Liver (tissue), 10 donors: ENCODE measurements around the gene UBE2E2. TPM values are rescaled to one million over a fixed set of nuclear protein-coding genes. Genes with fewer than 3 reads are reported as not detected.

Experiments
- DNase-seq: peaks from one replicate; pipeline ENCODE4 v3.0.0-alpha.2; 2017; ENCODE audit warnings: low spot score
- H3K27ac ChIP-seq, 2 donors: one replicate each; pipeline ENCODE4 v1.7.0; 2013; ENCODE audit warnings: inconsistent platforms in 2 of 2, low read length in 2 of 2, control low read depth in 1 of 2, low read depth in 1 of 2, mild to moderate bottlenecking in 1 of 2
- H3K27me3 ChIP-seq, 4 donors: one replicate each; pipeline versions ENCODE4 v1.6.1 to v1.7.0; 2013; ENCODE audit warnings: low read length in 3 of 4, inconsistent platforms in 1 of 4, mild to moderate bottlenecking in 1 of 4, moderate library complexity in 1 of 4; ENCODE audit not compliant: control insufficient read depth in 4 of 4, insufficient read depth in 4 of 4
- H3K36me3 ChIP-seq, 4 donors: one replicate each; pipeline versions ENCODE4 v1.6.1 to v1.7.0; 2013; ENCODE audit warnings: low read length in 3 of 4, mild to moderate bottlenecking in 3 of 4, low read depth in 1 of 4, moderate library complexity in 1 of 4; ENCODE audit not compliant: control insufficient read depth in 4 of 4, insufficient read depth in 3 of 4
- H3K4me1 ChIP-seq, 4 donors: one replicate each; pipeline versions ENCODE4 v1.6.1 to v1.7.0; 2013; ENCODE audit warnings: low read length in 3 of 4, mild to moderate bottlenecking in 3 of 4, moderate library complexity in 1 of 4; ENCODE audit not compliant: control insufficient read depth in 4 of 4, insufficient read depth in 4 of 4
- H3K4me3 ChIP-seq, 3 donors: one replicate each; pipeline versions ENCODE4 v1.6.1 to v1.7.0; 2013; ENCODE audit warnings: low read length in 3 of 3, control low read depth in 1 of 3, low read depth in 1 of 3, mild to moderate bottlenecking in 1 of 3
- H3K9ac ChIP-seq, 2 donors: one replicate each; pipeline ENCODE4 v1.7.0; 2013; ENCODE audit warnings: low read length in 2 of 2, mild to moderate bottlenecking in 2 of 2, moderate library complexity in 2 of 2, control low read depth in 1 of 2, low read depth in 1 of 2
- H3K9me3 ChIP-seq, 4 donors: one replicate each; pipeline versions ENCODE4 v1.6.1 to v1.7.0; 2013; ENCODE audit warnings: low read length in 3 of 4; ENCODE audit not compliant: control insufficient read depth in 4 of 4
- ATF3 ChIP-seq: IDR thresholded peaks from 2 replicates; pipeline ENCODE4 v1.6.1; 2016; ENCODE audit warnings: antibody characterized with exemption
- EGR1 ChIP-seq, 2 donors: IDR thresholded peaks; 2 replicates each; pipeline ENCODE4 v1.6.1; 2016 to 2018; ENCODE audit warnings: antibody characterized with exemption in 2 of 2, low read depth in 2 of 2
- FOXA1 ChIP-seq: IDR thresholded peaks from 2 replicates; pipeline ENCODE4 v1.6.1; 2016; ENCODE audit warnings: antibody characterized with exemption
- FOXA2 ChIP-seq: IDR thresholded peaks from 2 replicates; pipeline ENCODE4 v1.6.1; 2016; ENCODE audit warnings: antibody characterized with exemption
- GABPA ChIP-seq, 2 donors: IDR thresholded peaks in 1 of 2; conservative IDR thresholded peaks in 1 of 2; 2 replicates each; pipeline ENCODE4 v1.6.1; 2016; ENCODE audit warnings: antibody characterized with exemption in 2 of 2, mild to moderate bottlenecking in 1 of 2, moderate library complexity in 1 of 2
- NR2F2 ChIP-seq: IDR thresholded peaks from 2 replicates; pipeline ENCODE4 v1.6.1; 2016; ENCODE audit warnings: antibody characterized with exemption
- RXRA ChIP-seq, 2 donors: IDR thresholded peaks; 2 replicates each; pipeline ENCODE4 v1.6.1; 2017 to 2018; ENCODE audit warnings: antibody characterized with exemption in 2 of 2, mild to moderate bottlenecking in 1 of 2
- SP1 ChIP-seq: IDR thresholded peaks from 2 replicates; pipeline ENCODE4 v1.6.1; 2018; ENCODE audit warnings: antibody characterized with exemption, mild to moderate bottlenecking
- TAF1 ChIP-seq: conservative IDR thresholded peaks from 2 replicates; pipeline ENCODE4 v1.6.1; 2016; ENCODE audit warnings: antibody characterized with exemption, mild to moderate bottlenecking
- YY1 ChIP-seq: IDR thresholded peaks from 2 replicates; pipeline ENCODE4 v1.6.1; 2016; ENCODE audit warnings: antibody characterized with exemption, mild to moderate bottlenecking
- WGBS: extraction: QIAGEN DNeasy Blood & Tissue Kit; methylation state at CpG from one replicate; pipeline ENCODE4 v1.1.7; 2013; 5-methylcytosine and 5-hydroxymethylcytosine counted together
- polyA plus RNA-seq, 2 donors: library from polyadenylated mRNA; stranded (reverse) in 1 of 2; unstranded in 1 of 2; fragments of 200-250 nt in 1 of 2; fragments of >200 nt in 1 of 2; fragmentation: Nextera tagmentation in 1 of 2; extraction: Ambion mirVana in 1 of 2; gene quantifications; one replicate each; pipeline versions ENCODE4 v1.2.1 to v1.2.3, GENCODE V29; 2013 to 2015
- small RNA-seq: library from RNA; depleted of rRNA; stranded (forward); fragments of <200 nt; gene quantifications from one replicate; pipeline ENCODE3, GENCODE V24; 2014
- total RNA-seq, 2 donors: library from RNA; depleted of rRNA; stranded (reverse); fragments of >200 nt; gene quantifications; one replicate each; pipeline ENCODE4 v1.2.3, GENCODE V29; 2014
- TF ChIP-seq, protein P1 (sequence below): IDR thresholded peaks from 2 replicates; pipeline ENCODE4 v1.6.1; 2016; ENCODE audit warnings: antibody characterized with exemption
- TF ChIP-seq, protein P2 (sequence below): fragments of 150-350 bp; IDR thresholded peaks from 2 replicates; pipeline ENCODE4 v1.5.1; 2017; ENCODE audit warnings: improper control_type of control experiment, low read depth, low read length; ENCODE audit not compliant: missing input control
- donor health status: healthy.
- donor health status: healthy.
- donor health status: healthy.
- donor health status: healthy.
- donor health status: healthy.

UBE2E2 gene
- total and polyA plus RNA-seq, 4 donors: 9.0 to 27.8 (median 16.8) TPM

DNA sequence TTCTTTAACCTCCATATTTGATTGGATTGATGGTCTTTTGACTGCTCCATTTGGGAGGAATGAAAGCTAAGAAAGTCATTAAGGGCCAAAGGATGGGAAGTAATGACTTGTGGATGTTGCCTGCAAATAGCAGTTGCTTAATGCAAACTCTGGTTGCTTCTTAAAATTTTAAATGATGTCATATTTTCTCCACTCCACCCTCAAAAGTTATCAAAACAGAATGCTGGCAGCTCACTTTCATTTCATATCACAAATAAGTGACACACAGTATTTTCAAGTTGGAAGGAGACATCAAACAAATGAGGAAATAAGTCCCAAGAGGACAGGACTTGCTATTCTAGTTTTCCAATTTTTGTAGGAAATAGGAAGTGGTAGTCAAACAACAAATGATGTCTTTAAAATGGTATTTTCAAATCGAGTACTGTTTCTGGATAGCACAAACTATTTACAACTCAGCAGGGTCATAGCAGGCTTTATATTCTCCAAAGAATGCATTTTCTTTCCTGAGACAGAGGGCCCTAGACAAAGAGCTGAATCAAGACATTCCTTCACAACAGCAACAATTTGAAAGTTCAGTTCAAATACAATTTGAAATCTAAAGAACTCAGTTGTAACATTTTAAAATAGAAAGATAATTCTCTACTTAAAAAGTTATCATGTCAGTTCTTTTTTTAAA is 437.5 kb downstream of the UBE2E2 start:
- no peak for DNase-seq
- H3K4me1 ChIP-seq: no peaks in the 10 kb centered on the region
- H3K36me3 ChIP-seq: no peaks in the 10 kb centered on the region
- no peak overlapping the region for H3K27ac ChIP-seq
- TF ChIP-seq EGR1 (IDR thresholded peaks at IDR 0.05; ENCODE audit: low read depth in 2 of 2) (no peak), ATF3 (no peak), GABPA (IDR thresholded peaks at IDR 0.05 in 1 of 2, conservative IDR thresholded peaks at IDR 0.05 in 1 of 2) (no peak), FOXA1 (no peak), SP1 (no peak), YY1 (no peak), RXRA (IDR thresholded peaks at IDR 0.05) (no peak), NR2F2 (no peak), TAF1 (no peak), FOXA2 (no peak)
- TF ChIP-seq, protein P1, sequence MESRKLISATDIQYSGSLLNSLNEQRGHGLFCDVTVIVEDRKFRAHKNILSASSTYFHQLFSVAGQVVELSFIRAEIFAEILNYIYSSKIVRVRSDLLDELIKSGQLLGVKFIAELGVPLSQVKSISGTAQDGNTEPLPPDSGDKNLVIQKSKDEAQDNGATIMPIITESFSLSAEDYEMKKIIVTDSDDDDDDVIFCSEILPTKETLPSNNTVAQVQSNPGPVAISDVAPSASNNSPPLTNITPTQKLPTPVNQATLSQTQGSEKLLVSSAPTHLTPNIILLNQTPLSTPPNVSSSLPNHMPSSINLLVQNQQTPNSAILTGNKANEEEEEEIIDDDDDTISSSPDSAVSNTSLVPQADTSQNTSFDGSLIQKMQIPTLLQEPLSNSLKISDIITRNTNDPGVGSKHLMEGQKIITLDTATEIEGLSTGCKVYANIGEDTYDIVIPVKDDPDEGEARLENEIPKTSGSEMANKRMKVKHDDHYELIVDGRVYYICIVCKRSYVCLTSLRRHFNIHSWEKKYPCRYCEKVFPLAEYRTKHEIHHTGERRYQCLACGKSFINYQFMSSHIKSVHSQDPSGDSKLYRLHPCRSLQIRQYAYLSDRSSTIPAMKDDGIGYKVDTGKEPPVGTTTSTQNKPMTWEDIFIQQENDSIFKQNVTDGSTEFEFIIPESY: no peak
- TF ChIP-seq, protein P2, sequence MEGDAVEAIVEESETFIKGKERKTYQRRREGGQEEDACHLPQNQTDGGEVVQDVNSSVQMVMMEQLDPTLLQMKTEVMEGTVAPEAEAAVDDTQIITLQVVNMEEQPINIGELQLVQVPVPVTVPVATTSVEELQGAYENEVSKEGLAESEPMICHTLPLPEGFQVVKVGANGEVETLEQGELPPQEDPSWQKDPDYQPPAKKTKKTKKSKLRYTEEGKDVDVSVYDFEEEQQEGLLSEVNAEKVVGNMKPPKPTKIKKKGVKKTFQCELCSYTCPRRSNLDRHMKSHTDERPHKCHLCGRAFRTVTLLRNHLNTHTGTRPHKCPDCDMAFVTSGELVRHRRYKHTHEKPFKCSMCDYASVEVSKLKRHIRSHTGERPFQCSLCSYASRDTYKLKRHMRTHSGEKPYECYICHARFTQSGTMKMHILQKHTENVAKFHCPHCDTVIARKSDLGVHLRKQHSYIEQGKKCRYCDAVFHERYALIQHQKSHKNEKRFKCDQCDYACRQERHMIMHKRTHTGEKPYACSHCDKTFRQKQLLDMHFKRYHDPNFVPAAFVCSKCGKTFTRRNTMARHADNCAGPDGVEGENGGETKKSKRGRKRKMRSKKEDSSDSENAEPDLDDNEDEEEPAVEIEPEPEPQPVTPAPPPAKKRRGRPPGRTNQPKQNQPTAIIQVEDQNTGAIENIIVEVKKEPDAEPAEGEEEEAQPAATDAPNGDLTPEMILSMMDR: no peak
- H3K9me3 ChIP-seq: no peaks in the 10 kb centered on the region
- H3K27me3 ChIP-seq: no peaks in the 10 kb centered on the region
- WGBS: 53% methylated on average over 1 of the region's 1 CpG
- H3K4me3 ChIP-seq: no peak overlapping the region
- H3K9ac ChIP-seq: no peak overlapping the region

Small RNA genes lying within 50 kb of the gene (small RNA-seq; reads per million reads assigned to genes)
- gene AC121251.1 (not detected), gene RF00019 (not detected), gene RNU6-788P (not detected), gene RNU6-922P (not detected)
